ENCODE measurements around the gene STOML1.
"Not testable (repeated sequence)": the region's sequence is repeated elsewhere in the genome, so short reads cannot be mapped to it uniquely, and the experiment has no call there.

Gene STOML1

DNA sequence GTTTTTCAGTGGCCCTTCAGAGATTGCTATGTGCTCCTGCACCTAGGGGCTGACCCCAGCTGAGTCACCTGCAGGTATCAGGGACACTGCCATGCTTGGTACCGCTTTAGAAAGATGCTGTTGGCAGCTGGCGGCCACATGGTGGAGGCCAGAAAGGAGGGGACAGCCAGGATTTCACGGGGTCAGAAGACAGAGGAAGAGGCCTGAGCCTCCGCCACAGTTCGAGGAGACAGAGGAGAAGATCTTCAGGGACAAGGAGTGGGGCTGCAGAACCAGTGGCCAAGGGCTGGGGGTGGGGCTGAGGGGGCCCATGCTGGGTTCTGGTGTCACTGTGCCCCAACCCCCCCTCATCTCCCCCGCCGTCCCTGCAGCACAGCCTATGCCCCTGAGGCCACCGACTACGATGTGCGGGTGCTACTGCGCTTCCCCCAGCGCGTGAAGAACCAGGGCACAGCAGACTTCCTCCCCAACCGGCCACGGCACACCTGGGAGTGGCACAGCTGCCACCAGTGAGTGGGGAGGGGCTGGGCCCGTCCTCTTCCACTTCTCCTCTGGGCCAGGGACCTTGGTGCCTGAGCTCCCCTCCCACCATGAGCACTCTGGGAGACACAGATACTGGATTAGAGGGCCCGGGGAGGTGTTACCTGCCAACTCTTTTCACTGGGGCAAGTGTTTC lies 45.9 kb downstream of the STOML1 start:
- no peak for DNase-seq

GRCh38 chr15:73945130-73945508 lies 47.0 kb downstream of the STOML1 start:
- no peak for DNase-seq

GRCh38 chr15:73944161-73945129 lies 47.6 kb downstream of the STOML1 start:
- no peak for DNase-seq

GRCh38 chr15:73942751-73943270 lies 49.3 kb downstream of the STOML1 start:
- DNase-seq, result no peak

- DNase-seq, result no peak
Observed at GRCh38 chr15:73941871-73942635, 50.0 kb downstream of the STOML1 start.

DNA sequence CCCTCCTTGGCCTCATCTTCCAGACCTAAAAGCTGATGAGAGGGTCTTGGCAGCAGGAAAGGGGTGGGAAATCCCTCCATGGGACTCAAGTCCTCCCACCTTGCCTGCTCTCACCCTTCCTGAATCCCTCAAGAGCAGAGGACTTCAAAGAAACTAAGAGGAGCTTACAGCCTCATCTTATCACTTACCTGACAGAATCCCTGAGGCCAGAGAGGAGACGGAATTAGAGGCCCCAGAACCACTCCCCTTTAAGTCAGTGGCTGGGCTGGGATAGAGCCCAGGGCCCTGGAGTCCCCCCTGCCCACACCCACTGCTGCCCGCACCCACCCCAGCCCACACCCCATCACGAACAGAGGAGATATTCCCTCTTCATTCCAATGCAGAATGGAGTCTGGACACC lies 50.6 kb downstream of the STOML1 start:
- no peak for DNase-seq

GRCh38 chr15:73941044-73941443 lies 51.1 kb downstream of the STOML1 start:
- DNase-seq, result no peak

- no peak for DNase-seq
Observed at GRCh38 chr15:73940061-73940981, 51.8 kb downstream of the STOML1 start.

- DNase-seq, result no peak
Observed at GRCh38 chr15:73939138-73939537, 53.0 kb downstream of the STOML1 start.

- not testable (repeated sequence) for DNase-seq
Observed at GRCh38 chr15:73938516-73938915, 53.6 kb downstream of the STOML1 start.

DNA sequence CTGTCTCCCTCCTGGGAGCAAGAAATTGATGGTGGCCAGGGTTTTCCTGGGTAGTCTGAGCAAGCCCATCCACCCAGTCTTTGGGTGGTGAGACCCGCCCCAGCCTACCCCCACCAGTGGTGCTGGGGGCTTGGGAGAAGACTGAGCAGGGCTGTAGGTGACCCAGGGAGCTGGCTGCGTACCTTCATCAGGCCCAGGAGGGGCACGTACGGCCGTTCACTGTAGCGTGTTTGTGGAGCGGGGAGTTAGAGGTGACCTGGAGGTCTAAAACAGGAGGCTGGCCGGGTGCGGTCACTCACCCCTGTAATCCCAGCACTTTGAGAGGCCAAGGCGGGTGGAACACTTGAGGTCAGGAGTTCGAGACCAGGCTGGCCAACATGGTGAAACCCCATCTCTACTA lies 54.4 kb downstream of the STOML1 start:
- DNase-seq, result no peak

GRCh38 chr15:73937296-73937695 lies 54.8 kb downstream of the STOML1 start:
- no peak for DNase-seq

DNA sequence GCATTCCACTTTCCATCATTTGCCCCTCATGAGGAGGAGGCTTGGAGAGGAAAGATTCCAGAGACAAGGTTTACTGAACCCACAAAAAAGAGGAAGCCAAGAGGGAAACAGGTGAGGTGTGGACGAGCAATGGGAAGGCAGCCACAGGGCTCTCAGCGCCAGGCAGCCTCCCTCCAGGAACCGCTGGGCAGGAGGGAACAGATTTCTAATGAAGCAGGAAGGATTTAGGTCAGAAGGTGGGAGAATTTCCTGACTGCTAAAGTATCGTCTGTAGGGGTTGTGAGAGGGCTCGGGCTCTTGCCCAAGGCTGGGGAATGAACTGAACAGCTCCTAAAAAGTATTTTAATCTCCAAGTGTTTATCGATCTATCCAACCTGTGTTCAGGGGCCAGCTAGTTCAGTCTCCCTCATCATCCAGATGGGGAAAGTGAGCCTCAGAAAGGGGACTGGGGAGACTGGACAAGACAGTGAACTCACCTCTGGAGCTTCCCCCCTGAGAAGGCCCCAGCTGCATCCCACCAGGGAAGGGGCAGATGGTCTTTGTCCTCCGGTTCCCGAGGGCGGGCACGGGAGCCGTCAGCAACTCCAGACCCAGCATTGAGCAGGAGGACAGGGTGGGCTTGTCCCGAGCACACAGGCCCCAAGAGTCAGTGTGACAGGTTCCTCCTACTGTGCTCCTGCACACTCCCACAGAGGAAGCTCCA lies 55.4 kb downstream of the STOML1 start:
- no peak for DNase-seq

- DNase-seq, result no peak
Observed at GRCh38 chr15:73936181-73936580, 55.9 kb downstream of the STOML1 start.

DNA sequence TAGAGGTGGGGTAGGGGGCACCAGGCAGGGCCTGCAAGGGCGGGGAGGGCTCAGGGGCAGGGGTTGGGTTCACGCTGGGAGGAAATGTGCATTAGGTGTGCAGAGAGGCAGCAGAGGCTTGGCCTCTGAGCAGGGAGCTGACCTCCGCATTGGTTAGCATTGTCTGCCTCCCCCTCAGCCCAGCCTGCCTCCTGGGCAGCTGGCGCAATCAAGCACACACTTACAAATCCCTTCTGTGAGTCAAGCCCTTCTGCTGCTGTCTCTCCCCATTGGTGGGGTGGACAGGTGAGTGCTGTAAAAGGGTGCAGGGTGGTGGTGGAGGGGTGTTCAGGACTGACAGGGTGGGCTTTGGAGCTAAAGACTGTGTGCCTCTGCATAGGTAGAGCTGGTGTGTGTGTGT lies 56.5 kb downstream of the STOML1 start:
- no peak for DNase-seq

- DNase-seq, result no peak
Observed at GRCh38 chr15:73934281-73934680, 57.8 kb downstream of the STOML1 start.

DNA sequence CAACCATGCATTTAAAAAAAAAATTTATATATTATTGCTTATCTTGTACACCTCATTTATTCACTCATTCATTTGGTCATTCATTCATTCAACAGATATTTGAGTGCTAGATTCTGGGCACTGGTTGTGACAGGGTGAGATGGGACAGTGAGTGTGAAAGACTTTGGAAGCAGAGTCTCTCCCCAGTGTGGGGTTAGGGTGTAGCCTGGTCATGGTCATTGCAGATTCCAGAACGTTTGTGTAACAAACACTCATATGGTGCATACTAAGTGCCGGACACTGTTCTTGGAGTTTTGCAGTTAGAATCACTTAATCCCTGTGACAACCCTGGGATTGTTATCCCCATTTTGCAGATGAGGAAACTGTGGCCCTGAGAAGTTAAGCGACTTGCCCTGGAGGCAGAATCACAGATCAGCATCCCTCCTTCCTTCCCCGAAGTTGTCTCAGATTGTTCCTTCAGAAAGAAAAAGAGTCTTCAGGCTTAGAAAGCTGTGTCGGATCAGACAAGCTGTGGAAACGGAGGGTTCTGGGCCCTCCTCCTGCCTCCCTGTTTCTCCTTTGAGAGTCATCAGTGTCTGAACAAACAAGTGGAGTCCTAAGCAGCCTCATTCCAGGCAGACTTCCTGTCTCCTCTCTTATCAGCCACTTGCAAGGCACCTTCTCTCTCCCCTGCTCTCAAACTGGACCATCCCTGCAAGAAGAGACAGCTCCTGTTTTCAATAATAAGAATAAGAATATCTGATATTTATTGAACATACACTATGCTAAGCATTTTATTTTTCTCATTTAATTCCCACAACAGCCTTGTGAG lies 59.5 kb downstream of the STOML1 start:
- no peak for DNase-seq

- DNase-seq, result no peak
Observed at GRCh38 chr15:73931441-73931840, 60.7 kb downstream of the STOML1 start.

- no peak for DNase-seq
Observed at GRCh38 chr15:73930790-73931281, 61.3 kb downstream of the STOML1 start.

DNA sequence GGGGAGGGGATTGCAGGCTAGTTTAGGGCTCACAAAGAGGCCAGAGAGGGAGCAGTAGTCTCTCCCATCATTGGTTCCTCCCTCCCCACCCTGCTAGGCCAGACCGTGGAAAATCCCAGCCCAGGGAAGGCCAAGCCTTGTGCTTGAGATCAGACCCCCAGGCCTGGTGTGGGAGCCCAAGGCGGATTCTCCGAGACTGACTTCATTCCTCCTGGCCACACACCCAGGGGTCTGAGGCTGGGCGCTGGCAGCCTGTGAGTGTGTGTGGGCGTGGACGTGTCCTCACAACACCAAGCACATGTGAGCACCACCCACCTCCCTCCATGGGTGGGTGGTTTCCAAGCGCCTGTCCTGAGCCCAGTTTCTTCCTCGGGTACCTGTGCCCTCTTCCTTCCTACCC lies 61.7 kb downstream of the STOML1 start:
- no peak for DNase-seq
